T47D (cell line): ENCODE results near the gene HDGFL2.

Experiments
- DNase-seq, 2 experiments: peaks; one replicate each; pipeline versions ENCODE4 v3.0.0 to v3.0.0-alpha.2; 2011 to 2012; ENCODE audit warnings: low read depth in 1 of 2, low spot score in 1 of 2
- JUND ChIP-seq: IDR thresholded peaks from 2 replicates; pipeline ENCODE4 v1.6.1; 2012; ENCODE audit warnings: low read depth
- in situ Hi-C: cut with HindIII; loops from 2 replicates; pipeline ENCODE4 v1.10.0; 2016; ENCODE audit warnings: low sequenced_read_pairs, low pct_unique_long_range_greater_than_20kb

The HDGFL2 gene

GRCh38 chr19:4487572-4487971, 15.5 kb downstream of the HDGFL2 start:
- DNase-seq, result no peak
- in situ Hi-C loops, result no loop called here

GRCh38 chr19:4488496-4488895, 16.4 kb downstream of the HDGFL2 start:
- in situ Hi-C loops, result no loop called here
- no peak for TF ChIP-seq JUND
- DNase-seq, result no peak

More at GRCh38 chr19:4487572-4487971, 15.5 kb downstream of the HDGFL2 start:
- TF ChIP-seq JUND, result no peak

- no peak for DNase-seq
- in situ Hi-C loops, result no loop called here
- TF ChIP-seq JUND, result no peak
Measured at GRCh38 chr19:4491446-4491845, 19.3 kb downstream of the HDGFL2 start.

- no peak for TF ChIP-seq JUND
- in situ Hi-C loops, result no loop called here
- DNase-seq, result no peak
Measured at GRCh38 chr19:4492337-4493103, 20.4 kb downstream of the HDGFL2 start.

- no peak for TF ChIP-seq JUND
- DNase-seq, result no peak
- in situ Hi-C loops, result no loop called here
Measured at GRCh38 chr19:4493104-4493928, 21.2 kb downstream of the HDGFL2 start.

GRCh38 chr19:4493929-4494690, 22.0 kb downstream of the HDGFL2 start:
- TF ChIP-seq JUND, result no peak
- in situ Hi-C loops, result no loop called here
- no peak for DNase-seq

- in situ Hi-C loops, result no loop called here
- DNase-seq, result no peak
- no peak for TF ChIP-seq JUND
Measured at GRCh38 chr19:4494691-4495064, 22.6 kb downstream of the HDGFL2 start.

- peak in 1 of 2 experiments; percentile 34 for DNase-seq
- no peak for TF ChIP-seq JUND
- in situ Hi-C loops, result no loop called here
Measured at GRCh38 chr19:4495471-4495870, 23.4 kb downstream of the HDGFL2 start.

GRCh38 chr19:4496304-4496703, 24.2 kb downstream of the HDGFL2 start:
- no peak for TF ChIP-seq JUND
- in situ Hi-C loops, result no loop called here
- no peak for DNase-seq

GRCh38 chr19:4497770-4498389, 25.8 kb downstream of the HDGFL2 start:
- no peak for TF ChIP-seq JUND
- DNase-seq, result no peak
- in situ Hi-C loops, result no loop called here

GRCh38 chr19:4498694-4499093, 26.6 kb downstream of the HDGFL2 start:
- in situ Hi-C loops, result no loop called here
- no peak for DNase-seq
- TF ChIP-seq JUND, result no peak

GRCh38 chr19:4499318-4499717, 27.2 kb downstream of the HDGFL2 start:
- no peak for DNase-seq
- in situ Hi-C loops, result no loop called here
- TF ChIP-seq JUND, result no peak

- no peak for TF ChIP-seq JUND
- DNase-seq, result no peak
- in situ Hi-C loops, result no loop called here
Measured at GRCh38 chr19:4499855-4500254, 27.8 kb downstream of the HDGFL2 start.
